Heart left ventricle (tissue), 16 donors: ENCODE results near the gene ZDHHC4. TPM values are rescaled to one million over a fixed set of nuclear protein-coding genes. Genes with fewer than 3 reads are reported as not detected.
A peak's percentile ranks its signal among the peaks of the same experiment; 100 is the strongest.
"Not testable (repeated sequence)": the region's sequence is repeated elsewhere in the genome, so short reads cannot be mapped to it uniquely, and the experiment has no call there.

Source experiments
- ATAC-seq, 4 donors: fragments of 200-7000 bp; cut with Tn5 transposase; one replicate each; pipeline ENCODE4 v1.9.1; 2020 to 2022; ENCODE audit warnings: moderate library complexity in 4 of 4, mild to moderate bottlenecking in 3 of 4, moderate number of reproducible peaks in 1 of 4
- DNase-seq, 5 donors: peaks; one replicate each; pipeline ENCODE4 v3.0.0-alpha.2; 2020
- H3K27ac ChIP-seq, 12 donors: fragments of 200-600 bp; sonication (generic) in 4 of 12; one replicate each; pipeline versions ENCODE4 v1.5.0 to v1.8.0; 2016 to 2022; ENCODE audit warnings: mild to moderate bottlenecking in 2 of 12
- H3K27me3 ChIP-seq, 9 donors: fragments of 200-600 bp; sonication (generic) in 2 of 9; one replicate each; pipeline versions ENCODE4 v1.5.1 to v1.8.0; 2016 to 2022; ENCODE audit warnings: mild to moderate bottlenecking in 3 of 9
- H3K36me3 ChIP-seq, 9 donors: fragments of 200-600 bp; sonication (generic) in 2 of 9; one replicate each; pipeline versions ENCODE4 v1.5.0 to v1.8.0; 2018 to 2022; ENCODE audit warnings: mild to moderate bottlenecking in 2 of 9
- H3K4me1 ChIP-seq, 12 donors: fragments of 200-600 bp; sonication (generic) in 4 of 12; one replicate each; pipeline versions ENCODE4 v1.5.0 to v1.8.0; 2016 to 2022; ENCODE audit warnings: mild to moderate bottlenecking in 3 of 12
- H3K4me3 ChIP-seq, 12 donors: fragments of 200-600 bp; sonication (generic) in 4 of 12; one replicate each; pipeline versions ENCODE4 v1.5.0 to v1.8.0; 2017 to 2022; ENCODE audit warnings: mild to moderate bottlenecking in 9 of 12, moderate library complexity in 4 of 12
- H3K9me3 ChIP-seq, 12 donors: fragments of 200-600 bp; sonication (generic) in 4 of 12; one replicate each; pipeline versions ENCODE4 v1.5.0 to v1.8.0; 2016 to 2022; ENCODE audit warnings: mild to moderate bottlenecking in 1 of 12
- POLR2A ChIP-seq, 2 donors: fragments of 450-650 bp; IDR thresholded peaks; one replicate each; pipeline ENCODE4 v1.6.1; 2017; ENCODE audit warnings: antibody characterized with exemption in 2 of 2, mild to moderate bottlenecking in 2 of 2, moderate library complexity in 2 of 2
- WGBS, 4 donors: extraction: QIAGEN DNeasy Blood & Tissue Kit in 2 of 4; methylation state at CpG; one replicate each; pipeline versions ENCODE4 v1.1.5 to v1.1.7; 2013 to 2018; 5-methylcytosine and 5-hydroxymethylcytosine counted together
- intact Hi-C, 10 donors: fragments of 100-400 bp; cut with DNase I; formaldehyde crosslinking; loops; one replicate each; pipeline versions ENCODE4 v1.11.1 to v1.14.2; 2022
- polyA plus RNA-seq, 2 donors: library from polyadenylated mRNA; stranded (reverse); fragments of 200-250 nt; gene quantifications; one replicate each; pipeline ENCODE4 v1.2.3, GENCODE V29; 2013
- total RNA-seq, 9 donors: library from RNA; depleted of rRNA in 2 of 9; stranded (reverse); fragments of >200 nt in 2 of 9; fragmentation: NEBNext Ultra II Directional in 3 of 9; extraction: Animal tissue kit (Norgen Biotek cat#: 25700) in 3 of 9; gene quantifications; one replicate each; pipeline versions ENCODE4 v1.1.0 to v1.2.4, GENCODE V29; 2016 to 2023
- TF ChIP-seq, protein P1 (sequence below), 12 donors: fragments of 200-600 bp; sonication (generic) in 4 of 12; IDR thresholded peaks; one replicate each; pipeline versions ENCODE4 v1.5.0 to v1.8.0; 2018 to 2022; ENCODE audit warnings: antibody characterized with exemption in 12 of 12, mild to moderate bottlenecking in 5 of 12
- donor health status: ischemic (EF 13 %, LVEDD 7.1; RV severe dilation, severe dysfunction).
- donor health status: healthy with polysubstance abuse.
- donor health status: DM: no; HTN: yes; CAD: no.
- donor health status: DM: no; HTN: no; CAD: no.
- donor health status: ischemic (EF 25% LVEDD 6.9; RV normal size, moderate dysfunction).
- donor health status: ischemic (EF 25% LVEDD 5.7; RV mildly dilated, moderate dysfunction).
- donor health status: healthy.
- donor health status: DM: yes; HTN: yes; CAD: no.
- donor health status: ischemic (EF 35%, LVEDD 5.7; RV mildly dilated, moderate dysfunction).
- donor health status: nonischemic (EF 11% LVEDD 7.7; RV severe dilation, severe dysfunction).
- donor health status: DM: yes; HTN: yes; CAD: no.
- donor health status: PGD.
- donor health status: ischemic (EF 29% LVEDD 5.4; RV normal size, mild dysfunction).
- donor health status: nonischemic (EF 23%, LVEDD 6.1; RV moderate dilation, normal function).

Gene ZDHHC4
- total and polyA plus RNA-seq, 11 donors, result 26.2 to 48.4 (median 37.8) TPM

DNA sequence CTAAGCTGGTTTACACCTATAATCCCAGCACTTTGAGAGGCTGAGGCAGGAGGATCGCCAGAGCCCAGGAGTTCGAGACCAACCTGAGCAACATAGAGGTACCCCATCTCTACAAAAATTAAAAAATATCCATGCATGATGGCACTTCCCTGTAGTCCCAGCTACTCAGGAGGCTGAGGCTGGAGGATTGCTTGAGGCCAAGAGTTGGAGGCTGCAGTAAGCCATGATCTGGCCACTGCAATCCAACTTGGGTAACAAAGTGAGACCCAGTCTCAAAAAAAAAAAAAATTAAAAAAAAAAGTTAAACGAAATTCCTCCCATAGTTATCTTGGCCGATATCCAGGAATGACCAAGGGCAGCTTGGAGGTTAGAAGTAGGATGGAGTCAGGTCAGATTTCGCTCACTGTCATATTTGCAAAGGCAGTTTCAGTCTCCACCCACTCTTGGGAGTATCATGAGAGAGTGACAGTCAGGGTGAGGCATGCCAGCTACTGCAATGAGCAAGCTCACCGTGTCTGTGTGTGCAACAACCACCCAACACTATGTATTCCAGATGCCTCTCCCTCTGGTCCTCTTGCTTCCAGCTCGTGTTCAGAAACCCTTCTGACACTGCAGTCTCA lies 6.0 kb upstream of the ZDHHC4 start:
- Histone ChIP-seq H3K36me3 (no peaks in the 10 kb centered on the region), H3K27ac (no peak overlapping the region), H3K4me1 (peaks cover 0 to 2% (median 0%) of the 10 kb centered on the region in 12 donors), H3K9me3 (no peaks in the 10 kb centered on the region), H3K4me3 (no peak overlapping the region), H3K27me3 (no peaks in the 10 kb centered on the region)
- intact Hi-C loops, result loop anchor here in 1 of 10 donors (10.0 kb wide), 1 partner anchor 56 kb away; no protein-coding TSS in a partner anchor
- ATAC-seq (no peak), DNase-seq (peak in 1 of 5 donors; percentile 4)
- 58 to 64% (median 64%) methylated on average over 7 of the region's 7 CpGs for WGBS, 4 donors
- TF ChIP-seq POLR2A (IDR thresholded peaks at IDR 0.05), result no peak
- TF ChIP-seq, protein P1, sequence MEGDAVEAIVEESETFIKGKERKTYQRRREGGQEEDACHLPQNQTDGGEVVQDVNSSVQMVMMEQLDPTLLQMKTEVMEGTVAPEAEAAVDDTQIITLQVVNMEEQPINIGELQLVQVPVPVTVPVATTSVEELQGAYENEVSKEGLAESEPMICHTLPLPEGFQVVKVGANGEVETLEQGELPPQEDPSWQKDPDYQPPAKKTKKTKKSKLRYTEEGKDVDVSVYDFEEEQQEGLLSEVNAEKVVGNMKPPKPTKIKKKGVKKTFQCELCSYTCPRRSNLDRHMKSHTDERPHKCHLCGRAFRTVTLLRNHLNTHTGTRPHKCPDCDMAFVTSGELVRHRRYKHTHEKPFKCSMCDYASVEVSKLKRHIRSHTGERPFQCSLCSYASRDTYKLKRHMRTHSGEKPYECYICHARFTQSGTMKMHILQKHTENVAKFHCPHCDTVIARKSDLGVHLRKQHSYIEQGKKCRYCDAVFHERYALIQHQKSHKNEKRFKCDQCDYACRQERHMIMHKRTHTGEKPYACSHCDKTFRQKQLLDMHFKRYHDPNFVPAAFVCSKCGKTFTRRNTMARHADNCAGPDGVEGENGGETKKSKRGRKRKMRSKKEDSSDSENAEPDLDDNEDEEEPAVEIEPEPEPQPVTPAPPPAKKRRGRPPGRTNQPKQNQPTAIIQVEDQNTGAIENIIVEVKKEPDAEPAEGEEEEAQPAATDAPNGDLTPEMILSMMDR (IDR thresholded peaks at IDR 0.05), result no peak

DNA sequence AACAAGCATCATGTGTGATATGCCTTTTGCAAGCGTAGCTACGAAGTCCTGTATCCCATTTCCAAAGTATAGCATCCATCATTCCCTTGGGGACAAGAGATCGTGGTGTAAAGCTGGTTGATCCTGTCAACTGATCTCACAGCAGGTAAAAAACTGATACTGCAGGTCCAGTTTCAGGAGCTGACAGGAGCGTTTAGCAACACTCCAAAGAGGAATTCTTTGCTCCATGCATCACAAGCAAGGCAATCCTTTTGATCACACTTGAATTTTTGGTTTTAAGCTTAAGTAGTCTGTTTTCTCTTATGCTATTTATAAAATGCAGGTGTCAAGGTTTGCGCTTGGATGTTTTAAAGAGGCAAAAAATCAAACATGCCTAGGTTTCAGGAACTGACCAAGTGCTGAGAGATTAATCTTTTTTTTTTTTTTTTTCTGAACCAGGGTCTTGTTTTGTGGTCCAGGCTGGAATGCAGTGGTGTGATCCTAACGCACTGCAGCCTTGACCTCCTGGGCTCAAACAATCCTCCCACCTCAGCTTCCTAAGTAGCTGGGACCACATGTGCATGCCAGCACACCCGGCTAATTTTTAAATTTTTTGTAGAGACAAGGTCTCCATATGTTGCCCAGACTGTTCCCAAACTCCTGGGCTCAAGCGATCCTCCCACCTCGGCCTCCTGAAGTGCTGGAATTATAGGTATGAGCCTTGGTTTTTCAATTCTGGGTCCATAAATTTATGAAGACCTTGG lies 1.8 kb upstream of the ZDHHC4 start:
- H3K9me3 ChIP-seq, result no peaks in the 10 kb centered on the region
- no peak for ATAC-seq
- H3K27me3 ChIP-seq, result no peaks in the 10 kb centered on the region
- no peak for DNase-seq
- peaks cover 0 to 16% (median 5%) of the 10 kb centered on the region in 12 donors for H3K4me1 ChIP-seq
- H3K4me3 ChIP-seq, result no peak overlapping the region
- H3K27ac ChIP-seq, result no peak overlapping the region
- 79 to 80% (median 80%) methylated on average over 8 to 9 of the region's 9 CpGs for WGBS, 4 donors
- no peak for TF ChIP-seq POLR2A (IDR thresholded peaks at IDR 0.05)
- TF ChIP-seq, protein P1 (IDR thresholded peaks at IDR 0.05), result no peak
- peaks cover 0 to 10% (median 5%) of the 10 kb centered on the region in 9 donors for H3K36me3 ChIP-seq
- intact Hi-C loops, result loop anchor here in 3 of 10 donors (5.0 to 10.0 kb wide), 3 partner anchors 61 to 157 kb away; partner anchors contain the start of gene ZNF12 (in 1 of the 3)

DNA sequence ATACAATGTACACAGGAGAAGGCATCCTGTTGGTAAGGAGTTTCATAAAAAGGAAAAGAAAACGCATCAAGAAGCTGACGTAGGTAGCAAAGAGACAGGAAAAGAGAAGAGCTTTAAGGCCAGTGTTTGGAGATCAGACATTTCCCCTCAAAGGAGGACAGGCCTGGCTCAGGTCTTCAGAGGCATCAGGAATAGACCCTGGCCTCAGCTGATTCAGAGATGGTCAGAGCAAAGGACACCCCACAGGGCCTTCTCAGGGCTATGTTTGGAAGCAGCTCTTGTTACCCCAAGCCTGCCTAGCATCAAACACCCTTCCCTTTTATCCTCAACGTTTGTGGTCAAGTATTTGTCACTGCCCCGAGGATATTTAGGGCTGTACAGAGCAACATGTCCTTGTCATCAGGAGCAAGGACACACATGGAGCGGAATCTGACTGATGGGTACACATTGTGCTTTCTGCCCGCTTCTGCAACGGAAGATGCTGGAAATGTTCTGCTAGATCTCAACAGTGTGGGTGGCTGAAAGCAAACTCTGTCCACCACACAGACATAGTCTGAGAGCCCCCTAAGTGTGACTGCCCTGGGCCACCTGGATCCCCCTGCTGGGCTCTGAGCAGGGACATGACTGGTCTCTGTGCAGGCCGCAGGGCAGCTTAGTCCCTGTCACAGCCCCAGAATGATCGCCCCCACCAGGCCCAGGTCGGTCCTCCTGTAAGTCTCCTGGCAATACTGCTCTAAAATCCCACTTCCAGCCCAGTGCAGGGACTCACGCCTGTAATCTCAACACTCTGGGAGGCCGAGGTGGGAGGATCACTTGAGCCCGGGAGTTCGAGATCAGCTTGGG lies 1.0 kb upstream of the ZDHHC4 start:
- ATAC-seq (no peak), DNase-seq (peak in 2 of 5 donors; percentile 35 to 48)
- H3K27me3 ChIP-seq, result no peaks in the 10 kb centered on the region
- H3K36me3 ChIP-seq, result peaks cover 0 to 18% (median 12%) of the 10 kb centered on the region in 9 donors
- H3K27ac ChIP-seq, result peak overlapping the region in 9 of 12 donors; percentile 87 to 98 (median 94)
- WGBS, 4 donors, result 71 to 82% (median 78%) methylated on average over 13 to 14 of the region's 14 CpGs
- TF ChIP-seq, protein P1 (IDR thresholded peaks at IDR 0.05), result no peak
- no peak for TF ChIP-seq POLR2A (IDR thresholded peaks at IDR 0.05)
- H3K4me3 ChIP-seq, result peak overlapping the region in 10 of 12 donors; percentile 56 to 93 (median 74)
- H3K4me1 ChIP-seq, result peaks cover 0 to 16% (median 5%) of the 10 kb centered on the region in 12 donors
- intact Hi-C loops, result loop anchor here in 3 of 10 donors (5.0 to 10.0 kb wide), 3 partner anchors 61 to 156 kb away; partner anchors contain the start of gene ZNF12 (in 1 of the 3)
- no peaks in the 10 kb centered on the region for H3K9me3 ChIP-seq

- not testable (repeated sequence) for H3K27me3 ChIP-seq, H3K9me3 ChIP-seq, ATAC-seq
- 13 to 22% (median 17%) methylated on average over 14 of the region's 14 CpGs for WGBS, 4 donors
- peak overlapping the region; percentile 87 to 98 (median 92) for H3K27ac ChIP-seq
- intact Hi-C loops, result loop anchor here in 4 of 10 donors (1.0 to 10.0 kb wide), 4 partner anchors 12 to 155 kb away; partner anchors contain the start of gene ZNF12 (in 1 of the 4)
- peaks cover 0 to 25% (median 18%) of the 10 kb centered on the region in 9 donors for H3K36me3 ChIP-seq
- H3K4me1 ChIP-seq, result peaks cover 0 to 16% (median 5%) of the 10 kb centered on the region in 12 donors
- peak overlapping the region; percentile 5 to 93 (median 72) for H3K4me3 ChIP-seq
- DNase-seq, result peak in 1 of 5 donors; percentile 33
These were observed 336 bp upstream of the ZDHHC4 start for GRCh38 chr7:6576867-6577368.
